HG02885 (cell line): ENCODE results near the gene NLRC3.
A peak's percentile ranks its signal among the peaks of the same experiment; 100 is the strongest.
"Not testable (repeated sequence)": the region's sequence is repeated elsewhere in the genome, so short reads cannot be mapped to it uniquely, and the experiment has no call there.

Source experiments
- ATAC-seq: cut with Tn5 transposase; IDR thresholded peaks from one replicate; pipeline ENCODE4 v1.9.1; 2021; ENCODE audit warnings: mild to moderate bottlenecking; ENCODE audit not compliant: unreplicated experiment, poor library complexity

NLRC3 gene

DNA sequence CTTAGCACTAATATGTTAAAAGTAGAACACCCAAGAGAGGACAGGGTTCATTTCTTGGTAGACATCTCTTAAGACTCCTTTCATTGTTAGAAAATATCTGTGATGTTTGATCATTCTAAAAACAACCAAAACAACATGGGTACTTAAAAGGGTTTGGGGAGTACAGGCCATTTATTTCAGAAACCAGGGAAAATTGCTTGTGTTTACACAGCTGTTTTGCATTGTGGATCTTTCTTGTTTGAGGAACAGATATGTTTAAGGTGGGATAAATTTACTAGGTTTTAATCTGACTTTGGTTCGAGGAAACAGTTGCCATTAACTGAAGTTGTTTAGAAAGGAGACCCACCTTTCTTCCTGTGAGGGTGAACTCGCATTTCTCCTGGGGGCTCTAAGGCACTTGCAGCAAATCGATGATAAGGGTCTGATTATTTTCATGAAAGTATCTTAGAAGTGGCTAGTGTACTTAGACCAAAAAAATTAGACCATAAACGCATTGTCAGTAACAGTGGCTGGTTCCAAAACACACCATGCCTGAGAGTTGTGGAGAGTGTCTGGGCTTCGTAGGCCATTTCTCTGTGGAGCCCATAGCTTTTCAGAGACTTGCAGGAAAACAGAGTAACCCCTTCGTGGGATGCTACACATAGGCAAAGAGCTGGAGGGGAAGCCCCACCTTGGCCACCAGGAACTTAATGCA is 58.8 kb downstream of the NLRC3 start:
- no peak for ATAC-seq

GRCh38 chr16:3515897-3516296 is 61.3 kb downstream of the NLRC3 start:
- ATAC-seq: no peak

GRCh38 chr16:3514621-3515020 is 62.6 kb downstream of the NLRC3 start:
- ATAC-seq: no peak

- no peak for ATAC-seq
Observed at GRCh38 chr16:3513892-3514583, 63.2 kb downstream of the NLRC3 start.

DNA sequence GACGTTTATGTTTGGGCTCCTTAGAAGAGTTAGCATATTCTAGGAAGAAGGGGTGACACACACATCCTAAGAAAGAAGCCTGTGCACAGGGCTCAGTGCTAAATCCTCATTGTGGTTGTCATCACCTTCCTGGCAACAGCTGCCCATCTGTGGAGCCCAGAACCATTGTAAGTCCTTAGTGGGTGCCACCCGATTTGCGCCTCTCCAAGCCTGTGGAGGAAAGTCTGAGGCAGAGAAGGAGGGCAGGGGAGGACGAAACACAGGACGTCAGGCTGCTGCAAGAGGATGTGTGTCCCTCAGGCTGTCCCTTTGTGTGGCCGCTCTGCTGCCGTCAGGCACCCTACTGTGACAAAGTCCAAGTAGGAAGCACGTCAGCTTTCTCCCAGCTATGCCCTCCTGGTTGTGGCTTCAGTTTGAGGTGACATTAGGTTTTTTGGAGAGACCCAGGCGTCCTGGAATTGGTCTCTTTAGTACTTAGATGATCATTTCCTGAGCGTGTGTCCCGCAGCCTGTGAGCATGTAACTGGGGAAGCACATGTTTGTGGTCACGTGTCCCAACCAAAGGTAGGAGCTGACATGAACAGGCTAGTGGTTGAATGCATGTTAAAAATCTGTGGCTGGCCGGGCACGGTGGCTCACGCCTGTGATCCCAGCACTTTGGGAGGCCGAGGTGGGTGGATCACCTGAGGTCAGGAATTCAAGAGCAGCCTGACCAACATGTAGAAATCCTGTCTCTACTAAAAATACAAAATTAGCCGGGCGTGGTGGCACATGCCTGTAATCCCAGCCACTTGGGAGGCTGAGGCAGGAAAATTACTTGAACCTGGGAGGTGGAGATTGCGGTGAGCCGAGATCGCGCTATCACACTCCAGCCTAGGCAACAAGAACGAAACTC is 65.7 kb downstream of the NLRC3 start:
- ATAC-seq: no peak

GRCh38 chr16:3510416-3510815 is 66.8 kb downstream of the NLRC3 start:
- ATAC-seq: no peak

- ATAC-seq: peak; percentile 74
Observed at GRCh38 chr16:3509470-3509928, 67.7 kb downstream of the NLRC3 start.

DNA sequence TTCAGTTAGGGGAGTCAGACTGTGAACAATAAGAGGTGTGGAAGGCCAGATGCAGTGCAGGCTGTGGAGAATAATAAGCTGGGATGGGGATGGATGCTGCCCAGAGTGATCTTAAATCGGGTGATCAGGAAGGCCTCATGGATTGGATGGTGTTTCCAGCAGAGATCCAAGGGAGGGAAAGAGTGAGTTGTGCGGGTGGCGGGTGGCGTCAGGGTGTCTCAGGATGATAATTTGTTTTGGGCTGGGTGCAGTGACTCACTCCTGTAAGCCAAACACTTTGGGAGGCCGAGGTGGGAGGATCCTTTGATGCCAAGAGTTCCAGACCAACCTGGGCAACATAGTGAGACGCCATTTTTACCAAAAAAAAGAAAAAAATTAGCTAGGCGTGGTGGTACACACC is 68.5 kb downstream of the NLRC3 start:
- no peak for ATAC-seq

GRCh38 chr16:3503523-3503922 is 73.7 kb downstream of the NLRC3 start:
- no peak for ATAC-seq

DNA sequence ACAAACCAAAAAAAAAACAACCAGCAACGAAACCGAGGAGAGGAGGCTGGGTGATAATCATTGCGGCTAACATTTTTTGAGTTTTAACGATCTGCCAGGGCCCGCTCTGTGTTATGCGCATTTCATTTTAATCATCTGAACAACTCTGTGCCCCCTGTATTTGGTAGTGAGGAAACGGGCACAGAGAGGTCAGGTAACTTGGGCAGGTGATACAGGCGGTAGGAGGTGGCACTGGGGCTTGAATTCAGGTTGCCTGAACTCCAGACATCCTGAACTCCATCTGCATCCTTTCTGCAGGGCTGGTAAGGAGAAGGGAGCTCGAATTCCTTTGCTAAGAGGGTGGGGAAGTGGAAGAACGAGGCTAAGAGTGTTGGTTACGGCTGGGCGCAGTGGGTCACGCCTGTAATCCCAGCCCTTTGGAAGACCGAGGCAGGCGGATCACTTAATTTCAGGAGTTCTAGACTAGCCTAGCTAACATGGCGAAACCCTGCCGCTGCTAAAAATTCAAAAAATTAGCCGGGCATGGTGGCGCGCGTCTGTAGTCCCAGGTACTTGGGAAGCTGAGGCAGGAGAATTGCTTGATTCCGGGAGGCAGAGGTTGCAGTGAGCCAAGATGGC is 75.3 kb downstream of the NLRC3 start:
- ATAC-seq: no peak

- not testable (repeated sequence) for ATAC-seq
Observed at GRCh38 chr16:3501412-3501761, 75.8 kb downstream of the NLRC3 start.

DNA sequence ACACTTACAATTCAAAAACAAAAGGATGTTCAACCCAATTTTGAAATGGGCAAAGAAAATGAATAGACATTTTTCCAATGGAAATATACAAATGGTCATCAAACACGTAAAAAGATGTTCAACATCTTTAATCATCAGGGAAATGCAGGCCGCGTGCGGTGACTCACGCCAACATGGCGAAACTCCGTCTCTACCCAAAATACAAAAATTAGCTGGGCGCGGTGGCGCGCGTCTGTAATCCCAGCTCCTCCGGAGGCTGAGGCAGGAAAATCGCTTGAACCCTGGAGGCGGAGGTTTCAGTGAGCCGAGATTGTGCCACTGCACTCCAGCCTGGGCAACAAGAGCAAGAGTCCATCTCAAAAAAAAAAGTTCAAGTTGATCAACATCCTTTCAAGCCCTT is 78.2 kb downstream of the NLRC3 start:
- ATAC-seq: no peak

GRCh38 chr16:3497771-3498170 is 79.4 kb downstream of the NLRC3 start:
- ATAC-seq: no peak

GRCh38 chr16:3496386-3496785 is 80.8 kb downstream of the NLRC3 start:
- ATAC-seq: no peak

DNA sequence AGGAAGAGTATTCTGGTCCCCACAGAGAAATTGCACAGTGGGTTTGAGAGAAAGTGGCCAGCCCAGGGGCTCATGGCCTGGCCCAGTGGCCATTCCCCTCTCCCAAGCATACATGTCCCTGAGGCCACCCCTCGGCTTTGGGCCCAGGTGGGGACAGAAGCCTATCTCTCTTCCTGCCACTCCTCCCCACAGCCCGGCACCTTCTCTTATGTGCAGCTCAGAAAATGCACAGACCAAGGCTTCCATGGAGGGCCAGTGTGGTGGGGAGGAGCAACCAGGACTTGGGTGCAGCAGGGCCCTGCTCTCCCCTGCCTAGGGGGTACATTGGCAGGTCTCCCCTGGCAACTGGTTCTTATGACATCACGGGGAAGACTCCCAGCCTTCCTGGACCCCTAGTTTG is 82.0 kb downstream of the NLRC3 start, which contains the start of gene C16orf90:
Gene C16orf90, minus strand, starts transcription at position 314 of the 400 bp plus-strand sequence. Its CDS starts 68 bp downstream, at position 246.
- no peak for ATAC-seq

DNA sequence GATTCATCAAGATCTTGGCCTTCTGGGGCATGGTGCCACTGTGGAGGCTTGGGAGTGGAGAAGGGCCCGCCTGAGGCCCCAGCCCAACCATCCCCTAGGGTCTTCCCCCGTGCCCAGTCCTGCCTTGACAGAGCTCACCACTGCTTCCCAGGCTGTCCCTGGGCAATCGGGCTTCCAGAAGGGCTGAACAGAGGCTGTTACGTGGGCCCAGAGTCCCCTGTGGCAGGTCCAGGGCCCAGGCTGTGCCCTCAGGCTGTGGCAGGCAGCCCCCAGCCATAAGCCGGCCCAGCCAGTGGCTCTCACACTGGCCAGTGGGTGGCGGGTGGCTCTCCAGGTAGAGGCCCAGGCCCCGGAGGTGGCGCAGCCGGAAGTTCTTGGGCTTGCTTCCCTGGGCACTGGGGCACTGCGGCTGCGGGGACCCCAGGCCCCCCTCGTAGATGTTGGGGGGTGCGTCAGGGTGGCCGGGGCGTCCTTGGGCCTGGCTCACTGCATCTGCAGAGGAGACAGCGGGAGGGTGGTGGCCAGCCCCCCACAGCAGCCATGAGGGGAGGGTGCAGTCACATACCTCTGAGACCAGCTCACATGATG is 82.7 kb downstream of the NLRC3 start:
- no peak for ATAC-seq

- no peak for ATAC-seq
Observed at GRCh38 chr16:3492356-3492755, 84.8 kb downstream of the NLRC3 start.

- no peak for ATAC-seq
Observed at GRCh38 chr16:3490911-3491629, 86.1 kb downstream of the NLRC3 start.
